Transverse colon (tissue), 4 donors: ENCODE measurements around the gene KBTBD4.

ENCODE experiments used
- CTCF ChIP-seq, 5 experiments: fragments of 200-600 bp in 3 of 5; fragments of 450-650 bp in 2 of 5; sonication (generic) in 3 of 5; IDR thresholded peaks; 1 replicate in 2 of 5; 2 replicates in 3 of 5; pipeline ENCODE4 v1.5.1; 2016 to 2017; ENCODE audit warnings: antibody characterized with exemption in 5 of 5, inconsistent platforms in 3 of 5, mild to moderate bottlenecking in 2 of 5, moderate library complexity in 1 of 5
- EP300 ChIP-seq: sonication (generic); formaldehyde crosslinking; IDR thresholded peaks from one replicate; pipeline ENCODE4 v1.6.1; 2017; ENCODE audit warnings: antibody characterized with exemption, low read depth
- POLR2A ChIP-seq: fragments of 450-650 bp; IDR thresholded peaks from one replicate; pipeline ENCODE4 v1.6.1; 2016; ENCODE audit warnings: antibody characterized with exemption, mild to moderate bottlenecking, moderate library complexity
- POLR2AphosphoS5 ChIP-seq, 3 donors: sonication (generic); formaldehyde crosslinking; IDR thresholded peaks; one replicate each; pipeline ENCODE4 v1.6.1; 2016; ENCODE audit warnings: antibody characterized with exemption in 3 of 3

DNA sequence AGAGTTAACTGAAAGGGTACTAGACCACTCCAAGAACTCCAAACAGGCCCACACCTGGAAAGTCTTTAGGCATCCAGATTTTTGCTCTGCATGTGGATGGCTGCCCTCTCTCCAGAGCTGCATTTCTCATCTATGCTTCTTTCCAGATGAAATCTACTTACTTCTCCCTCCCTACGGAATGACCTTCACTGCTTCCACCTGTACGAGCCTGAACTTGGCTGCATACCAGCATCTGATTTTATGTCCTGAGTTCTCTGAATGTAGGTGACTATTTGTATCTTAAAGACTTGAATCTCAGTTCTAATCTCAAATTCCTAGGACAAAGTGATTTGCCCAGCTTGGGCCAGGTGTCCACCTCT, 39.1 kb downstream of the KBTBD4 start:
- TF ChIP-seq CTCF (IDR thresholded peaks at IDR 0.05) = no peak
- no peak for TF ChIP-seq POLR2AphosphoS5 (IDR thresholded peaks at IDR 0.05)
- no peak for TF ChIP-seq POLR2A
- TF ChIP-seq EP300 = no peak
